Neural cell (in vitro differentiated cells): ENCODE data around the gene OBSL1. TPM values are rescaled to one million over a fixed set of nuclear protein-coding genes. Genes with fewer than 3 reads are reported as not detected.

Experiments
- H2AFZ ChIP-seq: fragments of 200-600, 300-800 bp; sonication (generic), shearing (Covaris generic); 2 replicates; pipeline ENCODE4 v1.6.0; 2014; ENCODE audit warnings: low read depth, mild to moderate bottlenecking, antibody characterized with exemption, low read length, moderate library complexity
- H3F3A ChIP-seq: fragments of 200-600 bp; shearing (Covaris generic); 2 replicates; pipeline ENCODE4 v1.6.1; 2016; ENCODE audit warnings: mild to moderate bottlenecking, moderate library complexity, mixed read lengths, antibody characterized with exemption, low read length; ENCODE audit not compliant: insufficient read depth, poor library complexity, severe bottlenecking
- H3K27ac ChIP-seq: fragments of 200-600, 300-800 bp; sonication (generic), shearing (Covaris generic); 2 replicates; pipeline ENCODE4 v1.5.1; 2014; ENCODE audit warnings: mild to moderate bottlenecking, low read length, moderate library complexity
- H3K27me3 ChIP-seq: fragments of 300-800, 200-600 bp; sonication (generic), shearing (Covaris generic); 2 replicates; pipeline ENCODE4 v1.6.0; 2014; ENCODE audit warnings: mild to moderate bottlenecking, low read depth, low read length, moderate library complexity; ENCODE audit not compliant: insufficient read depth
- H3K36me3 ChIP-seq: fragments of 300-800, 200-600 bp; sonication (generic), shearing (Covaris generic); 2 replicates; pipeline ENCODE4 v1.5.1; 2014; ENCODE audit warnings: mild to moderate bottlenecking, antibody characterized with exemption, low read length, moderate library complexity; ENCODE audit not compliant: insufficient read depth
- H3K4me2 ChIP-seq: fragments of 300-800, 200-600 bp; sonication (generic), shearing (Covaris generic); 2 replicates; pipeline ENCODE4 v1.6.0; 2014; ENCODE audit warnings: mild to moderate bottlenecking, low read length
- H3K4me3 ChIP-seq: fragments of 300-800, 200-600 bp; sonication (generic), shearing (Covaris generic); 2 replicates; pipeline ENCODE4 v1.5.1; 2014; ENCODE audit warnings: mild to moderate bottlenecking, low read length, moderate library complexity
- H3K79me2 ChIP-seq: fragments of 200-600 bp; shearing (Covaris generic); replicated peaks from 2 replicates; pipeline ENCODE4 v1.6.0; 2014; ENCODE audit warnings: mild to moderate bottlenecking, low read length, moderate library complexity; ENCODE audit not compliant: insufficient read depth
- H3K9ac ChIP-seq: fragments of 300-800, 200-600 bp; sonication (generic), shearing (Covaris generic); 2 replicates; pipeline ENCODE4 v1.6.1; 2016; ENCODE audit warnings: mild to moderate bottlenecking, low read length, mixed read lengths
- H3K9me2 ChIP-seq: fragments of 200-600 bp; shearing (Covaris generic); 2 replicates; pipeline ENCODE4 v1.6.1; 2016; ENCODE audit warnings: mild to moderate bottlenecking, low read length, mixed read lengths; ENCODE audit not compliant: insufficient read depth
- H3K9me3 ChIP-seq: fragments of 200-600, 300-800 bp; sonication (generic), shearing (Covaris generic); 2 replicates; pipeline ENCODE4 v1.6.1; 2016; ENCODE audit warnings: mild to moderate bottlenecking, mixed run types, low read length, moderate library complexity, mixed read lengths
- H4K20me1 ChIP-seq: fragments of 200-600 bp; shearing (Covaris generic); 2 replicates; pipeline ENCODE4 v1.6.1; 2016; ENCODE audit warnings: mild to moderate bottlenecking, mixed run types; ENCODE audit not compliant: insufficient read depth
- CTCF ChIP-seq: fragments of 450-650 bp; IDR thresholded peaks from 2 replicates; pipeline ENCODE4 v1.5.1; 2014; ENCODE audit warnings: antibody characterized with exemption, mild to moderate bottlenecking, moderate library complexity; ENCODE audit not compliant: poor library complexity, severe bottlenecking
- EP300 ChIP-seq: fragments of 450-650 bp; conservative IDR thresholded peaks from 2 replicates; pipeline ENCODE4 v1.6.1; 2014; ENCODE audit warnings: antibody characterized with exemption, mild to moderate bottlenecking, moderate library complexity; ENCODE audit not compliant: poor library complexity, severe bottlenecking
- EZH2 ChIP-seq: fragments of 200-600, 300-800 bp; shearing (Covaris generic), sonication (generic); IDR thresholded peaks from 2 replicates; pipeline ENCODE4 v1.6.1; 2014; ENCODE audit warnings: antibody characterized with exemption, low read length, borderline replicate concordance, mild to moderate bottlenecking; ENCODE audit not compliant: insufficient read depth, poor library complexity, severe bottlenecking
- MXI1 ChIP-seq: fragments of 450-650 bp; conservative IDR thresholded peaks from 2 replicates; pipeline ENCODE4 v1.6.1; 2014; ENCODE audit warnings: antibody characterized with exemption, mild to moderate bottlenecking; ENCODE audit not compliant: poor library complexity, severe bottlenecking
- POLR2AphosphoS5 ChIP-seq: IDR thresholded peaks from 2 replicates; pipeline ENCODE4 v1.6.1; 2012
- RAD21 ChIP-seq: fragments of 450-650 bp; conservative IDR thresholded peaks from 2 replicates; pipeline ENCODE4 v1.6.1; 2014; ENCODE audit warnings: antibody characterized with exemption, mild to moderate bottlenecking, moderate library complexity
- REST ChIP-seq: IDR thresholded peaks from 2 replicates; pipeline ENCODE4 v1.6.1; 2012; ENCODE audit warnings: borderline replicate concordance
- SMC3 ChIP-seq: fragments of 450-650 bp; conservative IDR thresholded peaks from 2 replicates; pipeline ENCODE4 v1.6.1; 2014; ENCODE audit warnings: antibody characterized with exemption, mild to moderate bottlenecking, moderate library complexity; ENCODE audit not compliant: poor library complexity
- TAF1 ChIP-seq: IDR thresholded peaks from 2 replicates; pipeline ENCODE4 v1.6.1; 2012; ENCODE audit warnings: low read depth
- polyA plus RNA-seq: library from polyadenylated mRNA; depleted of rRNA; stranded (reverse); fragments of >200 nt; gene quantifications from 2 replicates; pipeline ENCODE4 v1.2.3, GENCODE V29; 2014

OBSL1 gene
- polyA plus RNA-seq, 1 donor from 2014 or later, result 59.7 TPM

GRCh38 chr2:219511547-219512325 lies 59.6 kb downstream of the OBSL1 start:
- no peak overlapping the region for H3K4me3 ChIP-seq
- no peaks in the 10 kb centered on the region for H3K9me2 ChIP-seq
- no peak overlapping the region for H2AFZ ChIP-seq
- TF ChIP-seq RAD21, result no peak
- H4K20me1 ChIP-seq, result no peaks in the 10 kb centered on the region
- H3K27me3 ChIP-seq, result no peaks in the 10 kb centered on the region
- H3K9ac ChIP-seq, result no peak overlapping the region
- no peaks in the 10 kb centered on the region for H3K9me3 ChIP-seq
- no peaks in the 10 kb centered on the region for H3K79me2 ChIP-seq
- no peak overlapping the region for H3K27ac ChIP-seq
- no peaks in the 10 kb centered on the region for H3K36me3 ChIP-seq
- no peak overlapping the region for H3K4me2 ChIP-seq
- H3F3A ChIP-seq, result no peaks in the 10 kb centered on the region

- TF ChIP-seq EP300 (no peak), MXI1 (no peak), TAF1 (no peak), SMC3 (no peak), REST (no peak), CTCF (no peak), POLR2AphosphoS5 (no peak), EZH2 (no peak), RAD21 (no peak)
Observed at GRCh38 chr2:219510512-219511135, 60.7 kb downstream of the OBSL1 start.

More at GRCh38 chr2:219510512-219511135, 60.7 kb downstream of the OBSL1 start:
- H4K20me1 ChIP-seq, result no peaks in the 10 kb centered on the region
- no peaks in the 10 kb centered on the region for H3K9me3 ChIP-seq
- no peaks in the 10 kb centered on the region for H3K27me3 ChIP-seq
- H2AFZ ChIP-seq, result no peak overlapping the region
- H3K36me3 ChIP-seq, result no peaks in the 10 kb centered on the region
- H3F3A ChIP-seq, result no peaks in the 10 kb centered on the region
- no peaks in the 10 kb centered on the region for H3K9me2 ChIP-seq
- H3K4me3 ChIP-seq, result no peak overlapping the region
- H3K79me2 ChIP-seq, result no peaks in the 10 kb centered on the region
- no peak overlapping the region for H3K4me2 ChIP-seq
- peak overlapping the region; percentile 9 for H3K9ac ChIP-seq
- no peak overlapping the region for H3K27ac ChIP-seq
